ENCODE measurements around the gene KIAA0586.

GRCh38 chr14:58565832-58566231 lies 138.3 kb downstream of the KIAA0586 start:
- TF ChIP-seq, protein P1, sequence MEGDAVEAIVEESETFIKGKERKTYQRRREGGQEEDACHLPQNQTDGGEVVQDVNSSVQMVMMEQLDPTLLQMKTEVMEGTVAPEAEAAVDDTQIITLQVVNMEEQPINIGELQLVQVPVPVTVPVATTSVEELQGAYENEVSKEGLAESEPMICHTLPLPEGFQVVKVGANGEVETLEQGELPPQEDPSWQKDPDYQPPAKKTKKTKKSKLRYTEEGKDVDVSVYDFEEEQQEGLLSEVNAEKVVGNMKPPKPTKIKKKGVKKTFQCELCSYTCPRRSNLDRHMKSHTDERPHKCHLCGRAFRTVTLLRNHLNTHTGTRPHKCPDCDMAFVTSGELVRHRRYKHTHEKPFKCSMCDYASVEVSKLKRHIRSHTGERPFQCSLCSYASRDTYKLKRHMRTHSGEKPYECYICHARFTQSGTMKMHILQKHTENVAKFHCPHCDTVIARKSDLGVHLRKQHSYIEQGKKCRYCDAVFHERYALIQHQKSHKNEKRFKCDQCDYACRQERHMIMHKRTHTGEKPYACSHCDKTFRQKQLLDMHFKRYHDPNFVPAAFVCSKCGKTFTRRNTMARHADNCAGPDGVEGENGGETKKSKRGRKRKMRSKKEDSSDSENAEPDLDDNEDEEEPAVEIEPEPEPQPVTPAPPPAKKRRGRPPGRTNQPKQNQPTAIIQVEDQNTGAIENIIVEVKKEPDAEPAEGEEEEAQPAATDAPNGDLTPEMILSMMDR (IDR thresholded peaks at IDR 0.05; ENCODE audit: low read depth, low read length), result no peak
- no peak for TF ChIP-seq EZH2phosphoT487 (IDR thresholded peaks at IDR 0.05; ENCODE audit: low read depth)
